SK-N-SH (cell line): ENCODE data around the gene KCNAB1.

Experiments used
- CTCF ChIP-seq: fragments of 200-600 bp; sonication (generic); IDR thresholded peaks from 2 replicates; pipeline ENCODE4 v1.6.1; 2017; ENCODE audit warnings: antibody characterized with exemption, mild to moderate bottlenecking, moderate library complexity
- EZH2phosphoT487 ChIP-seq: fragments of 200-600 bp; sonication (generic); IDR thresholded peaks from 2 replicates; pipeline ENCODE4 v1.6.1; 2017; ENCODE audit warnings: low read depth, mixed run types, mild to moderate bottlenecking, antibody characterized with exemption, moderate library complexity, borderline replicate concordance
- FOXM1 ChIP-seq: IDR thresholded peaks from 2 replicates; pipeline ENCODE4 v1.4.0; 2012; ENCODE audit warnings: low read depth, mild to moderate bottlenecking
- MXI1 ChIP-seq: IDR thresholded peaks from 2 replicates; pipeline ENCODE4 v1.6.1; 2012; ENCODE audit warnings: mild to moderate bottlenecking, low read depth, low read length, improper control_type of control experiment
- RXRA ChIP-seq: IDR thresholded peaks from 2 replicates; pipeline ENCODE4 v1.4.0; 2012; ENCODE audit warnings: low read depth, mild to moderate bottlenecking, borderline replicate concordance
- SMC3 ChIP-seq: IDR thresholded peaks from 2 replicates; pipeline ENCODE4 v1.6.1; 2012; ENCODE audit warnings: low read depth, low read length, improper control_type of control experiment
- TCF12 ChIP-seq: IDR thresholded peaks from 2 replicates; pipeline ENCODE4 v1.4.0; 2012
- TEAD4 ChIP-seq: IDR thresholded peaks from 2 replicates; pipeline ENCODE4 v1.4.0; 2012; ENCODE audit warnings: mild to moderate bottlenecking, borderline replicate concordance; ENCODE audit not compliant: insufficient read depth
- ZBTB33 ChIP-seq: IDR thresholded peaks from 2 replicates; pipeline ENCODE4 v1.4.0; 2012; ENCODE audit warnings: low read depth, borderline replicate concordance

DNA sequence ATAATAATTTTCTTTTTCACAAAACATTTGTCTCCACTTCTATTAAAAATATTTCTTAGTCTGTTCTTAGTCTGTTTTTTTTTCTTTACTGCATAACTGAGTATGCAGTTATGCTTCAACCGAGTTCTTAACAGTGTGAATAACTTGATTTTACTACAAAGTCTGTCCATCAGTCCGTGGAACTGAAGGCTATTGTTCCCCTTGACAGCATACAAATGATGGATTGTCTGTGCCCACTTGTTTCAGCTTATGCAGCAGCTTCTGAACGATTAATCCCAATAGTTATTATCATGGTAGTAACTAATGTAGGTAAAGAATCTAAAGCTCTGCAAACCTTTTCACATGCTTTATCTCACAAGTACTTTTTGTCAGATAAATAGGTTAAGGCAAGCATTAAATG is 283.8 kb downstream of the KCNAB1 start:
- TF ChIP-seq TEAD4 (no peak), CTCF (no peak), RXRA (no peak), MXI1 (no peak), FOXM1 (no peak), SMC3 (no peak), ZBTB33 (no peak), TCF12 (no peak), EZH2phosphoT487 (no peak)
